Measurements from ENCODE around the gene OR5B3. TPM values are rescaled to one million over a fixed set of nuclear protein-coding genes. Genes with fewer than 3 reads are reported as not detected.

The OR5B3 gene
- total RNA-seq (ENCODE audit: low replicate concordance): not detected in 2 replicates

GRCh38 chr11:58406774-58407173 lies at the start of gene OR5B3:
OR5B3 (minus strand) TSS chr11:58406874; CDS start chr11:58403409, 3,465 bp downstream.

GRCh38 chr11:58442136-58442535 lies 35.5 kb upstream of the OR5B3 start, which contains the start of gene OR5B12:
OR5B12 (minus strand) TSS chr11:58442236; CDS start chr11:58440151, 2,085 bp downstream.

DNA sequence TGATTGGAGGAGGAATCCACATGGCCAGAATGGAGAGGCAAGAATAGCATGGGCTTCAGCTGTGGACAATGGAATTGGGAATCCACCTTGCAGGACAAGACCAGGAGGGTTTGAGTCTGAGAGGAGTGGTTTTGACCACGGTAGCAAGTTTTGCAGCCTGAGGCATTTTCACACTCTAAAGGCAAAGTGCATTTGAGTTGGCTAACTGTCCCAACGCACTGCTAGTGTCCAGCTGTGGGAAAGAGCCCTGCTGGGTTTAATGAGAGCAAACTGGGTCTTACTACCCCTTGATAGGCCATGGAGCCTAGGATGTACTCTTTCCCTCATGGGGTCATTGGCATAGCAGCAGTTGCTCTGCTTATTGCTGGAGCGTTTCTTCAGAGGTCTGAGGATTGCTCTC lies 21.3 kb upstream of the OR5B3 start, which contains the start of gene OR5B2:
TSS of gene OR5B2 (minus strand) at position 101 of the 400 bp plus-strand sequence. CDS start 4,860 bp downstream, outside the sequence.

GRCh38 chr11:58358969-58359368 lies 47.7 kb downstream of the OR5B3 start, which contains the start of gene OR5B17:
OR5B17 (minus strand) TSS chr11:58359069; CDS start chr11:58359069, 0 bp downstream.

Other genes with a start within 250 kb of the OR5B3 start
- gene OR9Q2, start 217.8 kb downstream of the OR5B3 start, total RNA-seq (ENCODE audit: low replicate concordance): not detected in 2 replicates
- gene OR1S2, start 202.7 kb downstream of the OR5B3 start, total RNA-seq (ENCODE audit: low replicate concordance): not detected in 2 replicates
- not detected in 2 replicates for gene OR1S1, start 194.2 kb downstream of the OR5B3 start, total RNA-seq (ENCODE audit: low replicate concordance)
- not detected in 2 replicates for gene OR10Q1, start 178.0 kb downstream of the OR5B3 start, total RNA-seq (ENCODE audit: low replicate concordance)
- not detected in 2 replicates for gene OR10W1, start 138.6 kb downstream of the OR5B3 start, total RNA-seq (ENCODE audit: low replicate concordance)
- gene OR5B17, start 47.8 kb downstream of the OR5B3 start, total RNA-seq (ENCODE audit: low replicate concordance): not detected in 2 replicates
- gene OR5B2, start 21.2 kb upstream of the OR5B3 start, total RNA-seq (ENCODE audit: low replicate concordance): not detected in 2 replicates
- not detected in 2 replicates for gene OR5B12, start 35.4 kb upstream of the OR5B3 start, total RNA-seq (ENCODE audit: low replicate concordance)
- not detected in 2 replicates for gene OR5B21, start 101.2 kb upstream of the OR5B3 start, total RNA-seq (ENCODE audit: low replicate concordance)
- gene LPXN, start 169.0 kb upstream of the OR5B3 start, total RNA-seq (ENCODE audit: low replicate concordance): 3.6 and 13.8 TPM in 2 replicates
- gene ZFP91, start 172.2 kb upstream of the OR5B3 start, total RNA-seq (ENCODE audit: low replicate concordance): 19.3 and 29.0 TPM in 2 replicates
- gene CNTF, start 215.8 kb upstream of the OR5B3 start, total RNA-seq (ENCODE audit: low replicate concordance): 0.70 and 0.90 TPM in 2 replicates